ENCODE results near the gene ZBTB8B. TPM values are rescaled to one million over a fixed set of nuclear protein-coding genes. Genes with fewer than 3 reads are reported as not detected.

Gene ZBTB8B
- total RNA-seq, 2 experiments from 2014 or later: not detected

DNA sequence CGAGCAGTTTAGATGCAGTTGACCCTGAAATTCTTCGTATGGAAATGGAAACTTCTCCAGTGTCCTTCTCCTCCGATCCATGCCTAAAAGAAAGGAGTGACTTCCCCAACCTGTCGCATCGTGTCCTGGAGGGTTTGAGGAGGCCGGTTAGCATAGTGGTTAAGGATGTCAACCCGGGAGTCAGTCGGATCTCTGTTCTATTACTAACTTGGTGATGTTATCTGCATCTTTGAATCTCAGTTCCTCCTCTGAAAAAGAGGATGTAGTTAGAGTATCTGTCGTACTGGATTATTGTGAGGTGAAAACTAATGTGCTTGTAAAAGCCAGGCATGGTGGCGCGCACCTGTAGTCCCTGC lies 684 bp downstream of the ZBTB8B start:
- CTCF ChIA-PET (ENCODE audit: unreplicated experiment): no interaction called here
- Histone ChIP-seq H2AFZ (ENCODE audit: low read length) (no peak overlapping the region), H3K36me3 (ENCODE audit: insufficient read depth, low read length) (no peaks in the 10 kb centered on the region), H3K9me3 (ENCODE audit: low read length) (no peaks in the 10 kb centered on the region), H3K27ac (ENCODE audit: low read depth, low read length, poor library complexity, severe bottlenecking) (no peak overlapping the region), H4K20me1 (ENCODE audit: insufficient read depth, low read length) (no peaks in the 10 kb centered on the region), H3K9me2 (ENCODE audit: insufficient read depth, low read length) (no peaks in the 10 kb centered on the region), H3K79me2 (ENCODE audit: insufficient read depth, low read depth, low read length) (no peaks in the 10 kb centered on the region), H3K4me3 (ENCODE audit: low read depth, low read length, poor library complexity, severe bottlenecking) (no peak overlapping the region), H3K4me1 (ENCODE audit: insufficient read depth, low read length, poor library complexity, severe bottlenecking) (no peaks in the 10 kb centered on the region), H3K4me2 (ENCODE audit: low read length) (no peak overlapping the region)
- intact Hi-C loops (cut with micrococcal nuclease; ENCODE audit: unreplicated experiment): no loop called here
- DNase-seq (ENCODE audit: low spot score): no peak
- no TSS peak for BruUV-seq (replicated peaks)
- POLR2A ChIA-PET: no interaction called here
- TF ChIP-seq, protein P1, sequence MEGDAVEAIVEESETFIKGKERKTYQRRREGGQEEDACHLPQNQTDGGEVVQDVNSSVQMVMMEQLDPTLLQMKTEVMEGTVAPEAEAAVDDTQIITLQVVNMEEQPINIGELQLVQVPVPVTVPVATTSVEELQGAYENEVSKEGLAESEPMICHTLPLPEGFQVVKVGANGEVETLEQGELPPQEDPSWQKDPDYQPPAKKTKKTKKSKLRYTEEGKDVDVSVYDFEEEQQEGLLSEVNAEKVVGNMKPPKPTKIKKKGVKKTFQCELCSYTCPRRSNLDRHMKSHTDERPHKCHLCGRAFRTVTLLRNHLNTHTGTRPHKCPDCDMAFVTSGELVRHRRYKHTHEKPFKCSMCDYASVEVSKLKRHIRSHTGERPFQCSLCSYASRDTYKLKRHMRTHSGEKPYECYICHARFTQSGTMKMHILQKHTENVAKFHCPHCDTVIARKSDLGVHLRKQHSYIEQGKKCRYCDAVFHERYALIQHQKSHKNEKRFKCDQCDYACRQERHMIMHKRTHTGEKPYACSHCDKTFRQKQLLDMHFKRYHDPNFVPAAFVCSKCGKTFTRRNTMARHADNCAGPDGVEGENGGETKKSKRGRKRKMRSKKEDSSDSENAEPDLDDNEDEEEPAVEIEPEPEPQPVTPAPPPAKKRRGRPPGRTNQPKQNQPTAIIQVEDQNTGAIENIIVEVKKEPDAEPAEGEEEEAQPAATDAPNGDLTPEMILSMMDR (conservative IDR thresholded peaks at IDR 0.05; ENCODE audit: low read length): no peak
- no peak for TF ChIP-seq EZH2phosphoT487 (IDR thresholded peaks at IDR 0.05; ENCODE audit: borderline replicate concordance, low read depth, low read length)

- no TSS peak for BruUV-seq (replicated peaks)
These were observed 1.9 kb downstream of the ZBTB8B start for GRCh38 chr1:32466761-32467160.

DNA sequence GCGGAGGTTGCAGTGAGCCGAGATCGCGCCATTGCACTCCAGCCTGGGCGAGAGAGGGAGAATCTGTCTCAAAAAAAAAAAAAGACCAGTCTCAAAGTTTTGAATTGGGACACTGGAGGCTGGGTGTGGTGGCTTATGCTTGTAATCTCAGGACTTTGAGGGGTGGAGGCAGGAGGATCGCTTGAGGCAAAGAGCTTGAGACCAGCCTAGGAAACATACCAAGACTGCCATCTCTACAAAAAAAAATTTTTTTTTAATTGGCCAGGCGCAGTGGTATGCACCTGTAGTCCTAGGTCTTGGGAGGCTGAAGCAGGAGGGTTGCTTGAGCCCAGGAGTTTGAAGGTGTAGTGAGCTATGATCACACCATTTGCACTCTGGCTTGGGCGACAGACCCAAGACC lies 3.9 kb downstream of the ZBTB8B start:
- Histone ChIP-seq H3K9me3 (ENCODE audit: low read length) (no peaks in the 10 kb centered on the region), H3K79me2 (ENCODE audit: insufficient read depth, low read depth, low read length) (no peaks in the 10 kb centered on the region), H3K4me1 (ENCODE audit: insufficient read depth, low read length, poor library complexity, severe bottlenecking) (no peaks in the 10 kb centered on the region), H3K4me3 (ENCODE audit: low read depth, low read length, poor library complexity, severe bottlenecking) (no peak overlapping the region), H3K27ac (ENCODE audit: low read depth, low read length, poor library complexity, severe bottlenecking) (no peak overlapping the region), H4K20me1 (ENCODE audit: insufficient read depth, low read length) (no peaks in the 10 kb centered on the region), H3K4me2 (ENCODE audit: low read length) (no peak overlapping the region), H3K36me3 (ENCODE audit: insufficient read depth, low read length) (no peaks in the 10 kb centered on the region), H3K9me2 (ENCODE audit: insufficient read depth, low read length) (no peaks in the 10 kb centered on the region), H2AFZ (ENCODE audit: low read length) (no peak overlapping the region)
- intact Hi-C loops (cut with micrococcal nuclease; ENCODE audit: unreplicated experiment): no loop called here
- no peak for DNase-seq (ENCODE audit: low spot score)
- ChIA-PET POLR2A (interaction anchor here (0.6 kb wide), 1 partner anchor 1072 kb away, joined by 4 read pairs; no protein-coding TSS in a partner anchor), CTCF (ENCODE audit: unreplicated experiment) (no interaction called here)
- TF ChIP-seq, protein P1 (conservative IDR thresholded peaks at IDR 0.05; ENCODE audit: low read length): no peak
- no peak for TF ChIP-seq EZH2phosphoT487 (IDR thresholded peaks at IDR 0.05; ENCODE audit: borderline replicate concordance, low read depth, low read length)
- no TSS peak for BruUV-seq (replicated peaks)

More at GRCh38 chr1:32466761-32467160, 1.9 kb downstream of the ZBTB8B start:
- H3K79me2 ChIP-seq (ENCODE audit: insufficient read depth, low read depth, low read length): no peaks in the 10 kb centered on the region
- H3K27ac ChIP-seq (ENCODE audit: low read depth, low read length, poor library complexity, severe bottlenecking): no peak overlapping the region
- POLR2A ChIA-PET: interaction anchor here (0.5 kb wide), 1 partner anchor 107 kb away, joined by 3 read pairs; no protein-coding TSS in a partner anchor
- no peaks in the 10 kb centered on the region for H3K4me1 ChIP-seq (ENCODE audit: insufficient read depth, low read length, poor library complexity, severe bottlenecking)
- no peak for DNase-seq (ENCODE audit: low spot score)
- H2AFZ ChIP-seq (ENCODE audit: low read length): no peak overlapping the region
- no peaks in the 10 kb centered on the region for H3K9me2 ChIP-seq (ENCODE audit: insufficient read depth, low read length)
- H3K9me3 ChIP-seq (ENCODE audit: low read length): no peaks in the 10 kb centered on the region
- TF ChIP-seq EZH2phosphoT487 (IDR thresholded peaks at IDR 0.05; ENCODE audit: borderline replicate concordance, low read depth, low read length): no peak
- TF ChIP-seq, protein P1 (conservative IDR thresholded peaks at IDR 0.05; ENCODE audit: low read length): no peak
- no peaks in the 10 kb centered on the region for H4K20me1 ChIP-seq (ENCODE audit: insufficient read depth, low read length)
- no peak overlapping the region for H3K4me2 ChIP-seq (ENCODE audit: low read length)
- CTCF ChIA-PET (ENCODE audit: unreplicated experiment): no interaction called here
- no peak overlapping the region for H3K4me3 ChIP-seq (ENCODE audit: low read depth, low read length, poor library complexity, severe bottlenecking)
- H3K36me3 ChIP-seq (ENCODE audit: insufficient read depth, low read length): no peaks in the 10 kb centered on the region
- intact Hi-C loops (cut with micrococcal nuclease; ENCODE audit: unreplicated experiment): no loop called here

Measured in OCI-LY7 (cell line).